Vagina (tissue), 2 donors: ENCODE data around the gene SSTR5. TPM values are rescaled to one million over a fixed set of nuclear protein-coding genes. Genes with fewer than 3 reads are reported as not detected.

ENCODE experiments used
- DNase-seq, 2 donors: peaks; one replicate each; pipeline ENCODE4 v3.0.0-alpha.2; 2017; ENCODE audit errors: extremely low spot score in 2 of 2
- H3K27ac ChIP-seq: fragments of 200-600 bp; sonication (generic); one replicate; pipeline ENCODE4 v1.5.1; 2019
- H3K27me3 ChIP-seq: fragments of 200-600 bp; sonication (generic); one replicate; pipeline ENCODE4 v1.5.1; 2019
- H3K36me3 ChIP-seq, 2 donors: fragments of 200-600 bp; sonication (generic); one replicate each; pipeline ENCODE4 v1.5.1; 2017 to 2019
- H3K4me1 ChIP-seq: fragments of 200-600 bp; sonication (generic); one replicate; pipeline ENCODE4 v1.5.1; 2019
- H3K4me3 ChIP-seq, 2 donors: fragments of 200-600 bp; sonication (generic); 1 replicate in 1 of 2; 2 replicates in 1 of 2; pipeline ENCODE4 v1.5.1; 2016 to 2019
- H3K9me3 ChIP-seq: fragments of 200-600 bp; sonication (generic); one replicate; pipeline ENCODE4 v1.5.1; 2019
- POLR2A ChIP-seq, 2 donors: fragments of 450-650 bp; IDR thresholded peaks; one replicate each; pipeline ENCODE4 v1.6.1; 2017; ENCODE audit warnings: antibody characterized with exemption in 2 of 2, mild to moderate bottlenecking in 2 of 2, moderate library complexity in 2 of 2
- POLR2AphosphoS5 ChIP-seq, 2 donors: sonication (generic); formaldehyde crosslinking; IDR thresholded peaks; one replicate each; pipeline ENCODE4 v1.9.0; 2017; ENCODE audit warnings: antibody characterized with exemption in 2 of 2, mild to moderate bottlenecking in 2 of 2, low read depth in 1 of 2; ENCODE audit not compliant: insufficient read depth in 1 of 2
- intact Hi-C: fragments of 100-400 bp; cut with DNase I; formaldehyde crosslinking; loops from one replicate; pipeline ENCODE4 v1.15.1; 2023
- total RNA-seq: library from RNA; depleted of rRNA; stranded (reverse); fragments of >200 nt; gene quantifications from one replicate; pipeline ENCODE4 v1.2.3, GENCODE V29; 2016
- TF ChIP-seq, protein P1 (sequence below), 3 experiments: fragments of 450-650 bp in 2 of 3; fragments of 200-600 bp in 1 of 3; sonication (generic) in 1 of 3; IDR thresholded peaks; one replicate each; pipeline ENCODE4 v1.5.1; 2017 to 2019; ENCODE audit warnings: antibody characterized with exemption in 3 of 3, mild to moderate bottlenecking in 2 of 3, moderate library complexity in 2 of 3

SSTR5 gene
- total RNA-seq, 1 donor from 2014 or later, result 0.98 TPM

DNA sequence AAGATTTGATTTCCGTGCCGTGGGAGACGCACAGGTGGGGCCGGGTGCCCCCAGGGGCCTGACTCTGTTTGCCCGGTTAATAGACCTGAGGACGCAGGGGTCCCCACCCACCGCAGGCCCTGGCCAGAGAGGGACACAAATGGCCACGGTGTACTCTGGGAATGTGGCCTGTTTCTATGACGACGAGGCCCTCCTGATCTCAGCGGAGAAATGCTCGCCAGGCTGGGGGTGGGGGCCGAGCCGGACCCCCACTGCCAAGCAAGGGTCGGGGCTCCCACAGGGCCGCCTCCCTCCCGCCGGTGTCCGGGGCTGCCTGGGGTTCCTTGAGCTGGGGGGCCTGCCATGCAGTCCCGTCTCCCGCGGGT lies 48.0 kb downstream of the SSTR5 start:
- DNase-seq, result no peak
- TF ChIP-seq POLR2A (IDR thresholded peaks at IDR 0.05) (no peak), POLR2AphosphoS5 (IDR thresholded peaks at IDR 0.05; ENCODE audit: insufficient read depth in 1 of 2, low read depth in 1 of 2) (no peak)
- Histone ChIP-seq H3K27ac (no peak overlapping the region), H3K4me1 (no peaks in the 10 kb centered on the region), H3K9me3 (no peaks in the 10 kb centered on the region), H3K27me3 (no peaks in the 10 kb centered on the region), H3K36me3 (no peaks in the 10 kb centered on the region), H3K4me3 (no peak overlapping the region)
- intact Hi-C loops, result no loop called here

DNA sequence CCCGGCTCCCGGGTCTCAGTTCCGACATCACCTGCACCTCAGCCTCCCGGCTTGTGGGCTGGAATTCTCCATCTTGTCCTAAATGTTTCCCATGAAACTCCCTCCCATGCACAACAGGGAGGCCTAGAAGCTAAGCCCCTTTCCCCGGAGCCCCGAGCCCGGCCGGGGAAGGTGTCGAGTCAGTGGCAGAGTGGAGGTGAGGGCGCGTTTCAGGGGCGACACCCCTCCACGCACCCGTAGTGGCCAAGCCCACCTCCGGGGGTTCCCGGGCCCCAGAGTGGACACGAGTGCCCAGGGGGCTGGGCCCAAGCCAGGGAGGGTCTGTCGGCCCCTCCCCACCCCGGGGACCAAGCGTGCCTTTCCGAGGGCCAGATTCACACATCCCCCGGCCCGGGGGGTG lies 48.5 kb downstream of the SSTR5 start:
- no peak overlapping the region for H3K27ac ChIP-seq
- H3K27me3 ChIP-seq, result no peaks in the 10 kb centered on the region
- intact Hi-C loops, result no loop called here
- no peak overlapping the region for H3K4me3 ChIP-seq
- H3K36me3 ChIP-seq, result no peaks in the 10 kb centered on the region
- TF ChIP-seq POLR2AphosphoS5 (IDR thresholded peaks at IDR 0.05; ENCODE audit: insufficient read depth in 1 of 2, low read depth in 1 of 2) (no peak), POLR2A (IDR thresholded peaks at IDR 0.05) (no peak)
- TF ChIP-seq, protein P1, sequence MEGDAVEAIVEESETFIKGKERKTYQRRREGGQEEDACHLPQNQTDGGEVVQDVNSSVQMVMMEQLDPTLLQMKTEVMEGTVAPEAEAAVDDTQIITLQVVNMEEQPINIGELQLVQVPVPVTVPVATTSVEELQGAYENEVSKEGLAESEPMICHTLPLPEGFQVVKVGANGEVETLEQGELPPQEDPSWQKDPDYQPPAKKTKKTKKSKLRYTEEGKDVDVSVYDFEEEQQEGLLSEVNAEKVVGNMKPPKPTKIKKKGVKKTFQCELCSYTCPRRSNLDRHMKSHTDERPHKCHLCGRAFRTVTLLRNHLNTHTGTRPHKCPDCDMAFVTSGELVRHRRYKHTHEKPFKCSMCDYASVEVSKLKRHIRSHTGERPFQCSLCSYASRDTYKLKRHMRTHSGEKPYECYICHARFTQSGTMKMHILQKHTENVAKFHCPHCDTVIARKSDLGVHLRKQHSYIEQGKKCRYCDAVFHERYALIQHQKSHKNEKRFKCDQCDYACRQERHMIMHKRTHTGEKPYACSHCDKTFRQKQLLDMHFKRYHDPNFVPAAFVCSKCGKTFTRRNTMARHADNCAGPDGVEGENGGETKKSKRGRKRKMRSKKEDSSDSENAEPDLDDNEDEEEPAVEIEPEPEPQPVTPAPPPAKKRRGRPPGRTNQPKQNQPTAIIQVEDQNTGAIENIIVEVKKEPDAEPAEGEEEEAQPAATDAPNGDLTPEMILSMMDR (IDR thresholded peaks at IDR 0.05), result no peak
- no peaks in the 10 kb centered on the region for H3K4me1 ChIP-seq
- no peak for DNase-seq
- H3K9me3 ChIP-seq, result no peaks in the 10 kb centered on the region

DNA sequence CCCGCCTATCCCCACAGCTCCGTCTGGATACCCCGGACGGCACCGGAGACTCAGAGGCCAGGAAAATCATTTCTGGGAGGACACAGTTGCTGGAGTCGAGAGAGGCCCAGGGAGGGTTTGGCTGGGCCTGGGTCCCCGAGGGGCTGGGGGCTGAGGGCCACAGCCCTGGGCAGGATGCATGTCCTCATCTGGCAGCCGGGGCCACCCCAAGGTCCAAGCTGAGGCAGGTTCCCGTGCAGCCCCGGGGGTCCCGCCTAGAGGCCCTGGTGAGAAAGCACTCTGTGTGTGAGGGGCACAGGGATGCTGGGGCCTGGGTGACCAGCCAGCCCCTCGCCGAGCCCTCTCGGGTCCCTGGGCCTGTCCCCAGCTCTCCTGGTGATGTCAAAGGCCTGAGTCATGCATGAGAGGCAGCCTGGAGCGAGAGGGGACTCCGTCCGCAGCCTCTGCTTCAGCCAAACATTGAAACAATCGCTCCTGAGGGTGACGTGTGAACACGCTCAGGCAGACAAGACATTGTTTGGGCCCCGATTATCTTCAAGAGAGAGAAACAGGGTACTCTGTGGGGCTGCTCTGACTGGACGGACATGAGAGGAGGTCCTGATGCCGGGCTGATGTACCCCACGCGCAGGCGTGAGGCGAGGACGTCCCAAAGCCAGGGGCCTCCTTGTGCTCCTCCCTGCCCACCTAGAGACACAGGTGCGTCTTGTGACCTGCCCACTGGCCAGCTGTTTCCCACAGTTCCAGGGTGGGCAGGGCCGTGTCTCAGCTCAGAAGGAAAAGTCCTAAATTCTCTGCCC lies 49.3 kb downstream of the SSTR5 start:
- no peaks in the 10 kb centered on the region for H3K27me3 ChIP-seq
- intact Hi-C loops, result no loop called here

DNA sequence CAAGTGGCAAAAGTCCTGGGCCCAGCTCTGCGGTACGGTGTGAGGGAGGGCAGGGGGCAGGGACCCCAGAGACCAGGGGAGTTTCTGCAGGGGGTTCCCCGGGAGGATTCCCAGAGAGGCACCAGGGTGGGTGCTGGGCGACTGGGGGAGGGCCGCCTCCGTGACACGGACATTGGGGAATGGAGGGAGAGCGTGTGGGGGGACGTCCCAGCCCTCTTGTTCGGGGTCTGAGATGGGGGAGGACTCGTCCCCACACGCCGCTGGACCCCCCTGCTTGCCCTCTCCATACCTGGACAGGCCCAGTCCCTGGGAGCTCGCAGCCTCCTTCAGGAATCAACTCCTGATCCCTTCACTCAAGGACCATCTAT lies 49.8 kb downstream of the SSTR5 start:
- Histone ChIP-seq H3K4me1 (no peaks in the 10 kb centered on the region), H3K36me3 (no peaks in the 10 kb centered on the region), H3K4me3 (no peak overlapping the region), H3K27me3 (no peaks in the 10 kb centered on the region), H3K9me3 (no peaks in the 10 kb centered on the region), H3K27ac (no peak overlapping the region)
- intact Hi-C loops, result no loop called here
- TF ChIP-seq POLR2A (IDR thresholded peaks at IDR 0.05), result no peak
- no peak for TF ChIP-seq POLR2AphosphoS5 (IDR thresholded peaks at IDR 0.05; ENCODE audit: insufficient read depth in 1 of 2, low read depth in 1 of 2)
- TF ChIP-seq, protein P1 (IDR thresholded peaks at IDR 0.05), result no peak
- no peak for DNase-seq

More for the DNA sequence above, 49.3 kb downstream of the SSTR5 start:
- H3K27ac ChIP-seq, result no peak overlapping the region
- TF ChIP-seq POLR2A (IDR thresholded peaks at IDR 0.05) (no peak), POLR2AphosphoS5 (IDR thresholded peaks at IDR 0.05; ENCODE audit: insufficient read depth in 1 of 2, low read depth in 1 of 2) (no peak)
- TF ChIP-seq, protein P1 (IDR thresholded peaks at IDR 0.05), result no peak
- H3K9me3 ChIP-seq, result no peaks in the 10 kb centered on the region
- no peak for DNase-seq
- H3K4me3 ChIP-seq, result no peak overlapping the region
- H3K4me1 ChIP-seq, result no peaks in the 10 kb centered on the region
- no peaks in the 10 kb centered on the region for H3K36me3 ChIP-seq

DNA sequence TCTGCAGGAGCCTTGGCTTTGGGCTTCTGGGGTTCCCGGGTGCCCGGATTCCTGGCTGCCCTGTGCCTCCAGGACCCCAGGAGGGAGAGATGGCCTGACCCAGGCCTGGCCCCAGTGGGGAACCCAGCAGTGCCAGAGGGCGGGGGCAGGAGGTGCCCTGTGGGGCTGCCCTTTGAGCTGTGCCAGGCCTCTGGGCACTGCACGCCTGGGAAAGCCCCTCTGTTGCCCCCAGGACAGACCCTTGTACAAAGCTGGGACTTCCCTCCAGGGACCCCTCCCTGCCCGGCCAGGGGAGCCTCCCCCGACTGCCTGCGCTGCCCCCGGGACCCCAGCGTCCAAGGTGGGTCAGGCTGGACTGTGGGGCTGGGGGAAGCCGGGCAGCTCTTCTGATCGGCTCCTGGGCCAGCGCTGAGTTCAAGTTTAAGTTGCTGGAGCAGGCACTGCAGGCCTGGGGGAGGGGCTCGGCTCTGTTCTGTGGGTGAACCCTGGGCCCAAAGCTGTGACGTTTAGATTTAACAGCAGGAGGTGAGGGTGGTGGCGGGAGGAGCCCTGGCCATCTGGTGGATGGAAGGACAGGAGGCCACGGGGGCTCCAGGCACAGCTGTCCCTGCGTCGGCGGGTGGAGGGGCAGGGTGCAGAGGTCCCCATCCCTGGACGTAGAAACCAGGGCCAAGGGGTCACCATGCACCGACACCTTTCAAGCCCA lies 51.1 kb downstream of the SSTR5 start:
- no peak overlapping the region for H3K4me3 ChIP-seq
- H3K36me3 ChIP-seq, result no peaks in the 10 kb centered on the region
- TF ChIP-seq, protein P1 (IDR thresholded peaks at IDR 0.05), result no peak
- TF ChIP-seq POLR2AphosphoS5 (IDR thresholded peaks at IDR 0.05; ENCODE audit: insufficient read depth in 1 of 2, low read depth in 1 of 2) (no peak), POLR2A (IDR thresholded peaks at IDR 0.05) (no peak)
- no peak overlapping the region for H3K27ac ChIP-seq
- H3K9me3 ChIP-seq, result no peaks in the 10 kb centered on the region
- no peaks in the 10 kb centered on the region for H3K4me1 ChIP-seq
- no peaks in the 10 kb centered on the region for H3K27me3 ChIP-seq
- intact Hi-C loops, result no loop called here
- DNase-seq, result no peak
